HEK293 (cell line): ENCODE data around the gene HES7.

Source experiments
- AEBP2 ChIP-seq: fragments of 450-650 bp; formaldehyde crosslinking; IDR thresholded peaks from 2 replicates; pipeline ENCODE4 v1.5.1; 2016; ENCODE audit warnings: missing biosample characterization, missing genetic modification characterization, borderline replicate concordance
- ATF2 ChIP-seq: fragments of 450-650 bp; formaldehyde crosslinking; IDR thresholded peaks from 2 replicates; pipeline ENCODE4 v1.5.1; 2016; ENCODE audit warnings: missing biosample characterization, missing genetic modification characterization, low read depth
- BCL11B ChIP-seq: fragments of 450-650 bp; formaldehyde crosslinking; IDR thresholded peaks from 2 replicates; pipeline ENCODE4 v1.5.1; 2016; ENCODE audit warnings: low read depth, missing biosample characterization, missing genetic modification characterization
- KLF7 ChIP-seq: fragments of 450-650 bp; formaldehyde crosslinking; IDR thresholded peaks from 2 replicates; pipeline ENCODE4 v1.5.1; 2016; ENCODE audit warnings: missing biosample characterization, missing genetic modification characterization, borderline replicate concordance
- WT1 ChIP-seq: fragments of 450-650 bp; formaldehyde crosslinking; IDR thresholded peaks from 2 replicates; pipeline ENCODE4 v1.5.1; 2016; ENCODE audit warnings: missing biosample characterization, missing genetic modification characterization
- ZBTB11 ChIP-seq: fragments of 450-650 bp; formaldehyde crosslinking; conservative IDR thresholded peaks from 2 replicates; pipeline ENCODE4 v1.5.1; 2016; ENCODE audit warnings: low read depth, missing biosample characterization, missing genetic modification characterization
- ZBTB17 ChIP-seq: fragments of 450-650 bp; formaldehyde crosslinking; IDR thresholded peaks from 2 replicates; pipeline ENCODE4 v1.5.1; 2016; ENCODE audit warnings: missing biosample characterization, missing genetic modification characterization
- ZNF132 ChIP-seq: fragments of 450-650 bp; formaldehyde crosslinking; IDR thresholded peaks from 2 replicates; pipeline ENCODE4 v1.5.1; 2017; ENCODE audit warnings: missing biosample characterization, missing genetic modification characterization, borderline replicate concordance
- ZNF138 ChIP-seq: fragments of 450-650 bp; formaldehyde crosslinking; IDR thresholded peaks from 2 replicates; pipeline ENCODE4 v1.5.1; 2016; ENCODE audit warnings: missing biosample characterization, missing genetic modification characterization, borderline replicate concordance
- ZNF155 ChIP-seq: fragments of 450-650 bp; formaldehyde crosslinking; IDR thresholded peaks from 2 replicates; pipeline ENCODE4 v1.5.1; 2016; ENCODE audit warnings: missing biosample characterization, missing genetic modification characterization
- ZNF292 ChIP-seq: fragments of 450-650 bp; formaldehyde crosslinking; IDR thresholded peaks from 2 replicates; pipeline ENCODE4 v1.5.1; 2016; ENCODE audit warnings: low read depth, missing biosample characterization, missing genetic modification characterization, borderline replicate concordance
- ZNF362 ChIP-seq: fragments of 450-650 bp; formaldehyde crosslinking; IDR thresholded peaks from 2 replicates; pipeline ENCODE4 v1.5.1; 2016; ENCODE audit warnings: missing biosample characterization, missing genetic modification characterization
- ZNF398 ChIP-seq: fragments of 450-650 bp; formaldehyde crosslinking; IDR thresholded peaks from 2 replicates; pipeline ENCODE4 v1.5.1; 2017; ENCODE audit warnings: missing biosample characterization, missing genetic modification characterization
- ZNF473 ChIP-seq: fragments of 450-650 bp; formaldehyde crosslinking; IDR thresholded peaks from 2 replicates; pipeline ENCODE4 v1.5.1; 2017; ENCODE audit warnings: missing biosample characterization, missing genetic modification characterization
- ZNF514 ChIP-seq: fragments of 450-650 bp; formaldehyde crosslinking; IDR thresholded peaks from 2 replicates; pipeline ENCODE4 v1.5.1; 2016; ENCODE audit warnings: missing biosample characterization, missing genetic modification characterization
- ZNF548 ChIP-seq: fragments of 450-650 bp; formaldehyde crosslinking; IDR thresholded peaks from 2 replicates; pipeline ENCODE4 v1.5.1; 2016; ENCODE audit warnings: missing biosample characterization, missing genetic modification characterization
- ZNF555 ChIP-seq: fragments of 450-650 bp; formaldehyde crosslinking; conservative IDR thresholded peaks from 2 replicates; pipeline ENCODE4 v1.5.1; 2017; ENCODE audit warnings: missing biosample characterization, mild to moderate bottlenecking, missing genetic modification characterization, inconsistent platforms
- ZNF623 ChIP-seq: fragments of 450-650 bp; formaldehyde crosslinking; IDR thresholded peaks from 2 replicates; pipeline ENCODE4 v1.5.1; 2016; ENCODE audit warnings: missing biosample characterization, missing genetic modification characterization
- ZNF670 ChIP-seq: fragments of 450-650 bp; formaldehyde crosslinking; IDR thresholded peaks from 2 replicates; pipeline ENCODE4 v1.5.1; 2016; ENCODE audit warnings: missing biosample characterization, missing genetic modification characterization, low read depth
- ZNF791 ChIP-seq: fragments of 450-650 bp; formaldehyde crosslinking; IDR thresholded peaks from 2 replicates; pipeline ENCODE4 v1.5.1; 2016; ENCODE audit warnings: missing biosample characterization, missing genetic modification characterization
- ZNF792 ChIP-seq: fragments of 450-650 bp; formaldehyde crosslinking; IDR thresholded peaks from 2 replicates; pipeline ENCODE4 v1.5.1; 2016; ENCODE audit warnings: missing biosample characterization, missing genetic modification characterization
- TF ChIP-seq, protein P1 (sequence below): fragments of 450-650 bp; formaldehyde crosslinking; IDR thresholded peaks from 2 replicates; pipeline ENCODE4 v1.5.1; 2016; ENCODE audit warnings: missing biosample characterization, missing genetic modification characterization
- TF ChIP-seq, protein P2 (sequence below): fragments of 450-650 bp; formaldehyde crosslinking; IDR thresholded peaks from 2 replicates; pipeline ENCODE4 v1.5.1; 2016; ENCODE audit warnings: missing biosample characterization, missing genetic modification characterization

HES7 gene

DNA sequence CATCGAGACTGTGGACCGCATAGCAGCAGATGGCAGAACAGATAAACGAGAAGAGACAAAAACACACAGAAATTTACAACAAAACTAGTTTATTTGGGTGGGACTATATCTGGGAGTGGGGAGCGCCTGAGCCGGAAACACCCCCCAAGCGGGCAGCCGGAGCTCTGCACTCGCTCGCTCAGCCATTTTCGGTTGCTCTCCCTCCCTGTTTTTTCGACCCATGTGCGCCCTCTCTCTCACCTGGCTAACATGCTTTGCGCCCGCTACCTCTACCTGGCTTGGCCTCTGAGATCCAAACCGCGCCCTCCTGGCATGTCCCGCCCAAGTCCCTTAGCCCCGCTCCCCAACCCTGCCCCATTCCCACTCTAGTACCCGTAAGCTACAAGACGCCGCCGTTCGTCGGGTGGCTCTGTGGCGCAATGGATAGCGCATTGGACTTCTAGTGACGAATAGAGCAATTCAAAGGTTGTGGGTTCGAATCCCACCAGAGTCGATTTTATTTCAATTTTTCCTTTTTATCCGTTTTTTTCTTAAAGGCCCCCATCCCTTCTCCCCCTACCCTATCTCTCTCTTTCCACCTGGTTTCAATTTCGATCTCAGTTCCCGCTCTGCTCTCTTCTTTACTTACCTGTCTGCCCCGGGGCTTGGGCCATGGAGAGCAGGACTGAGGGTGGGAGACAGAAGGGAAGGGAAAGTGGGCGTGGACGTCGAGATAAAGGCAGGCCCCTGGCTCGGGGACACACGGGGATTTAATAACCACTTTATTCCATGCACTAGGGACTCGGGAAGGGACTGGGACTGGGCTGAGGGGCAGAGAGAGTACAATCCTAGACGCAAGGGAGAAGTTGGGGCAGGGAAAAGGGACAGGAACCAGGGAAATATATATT lies 3.1 kb downstream of the HES7 start (continued):
- no peak for TF ChIP-seq ZNF132 (tag by site-specific recombination)
- TF ChIP-seq ZNF398: no peak
- TF ChIP-seq ZNF670 (tag by site-specific recombination): no peak
- TF ChIP-seq WT1 (tag by site-specific recombination): no peak
- TF ChIP-seq ZNF555: no peak
- TF ChIP-seq ZNF623 (tag by site-specific recombination): no peak; the same call in 1 of the 2 replicates
- TF ChIP-seq ZNF155: no peak
- TF ChIP-seq ATF2 (tag by site-specific recombination): no peak
- TF ChIP-seq, protein P1, sequence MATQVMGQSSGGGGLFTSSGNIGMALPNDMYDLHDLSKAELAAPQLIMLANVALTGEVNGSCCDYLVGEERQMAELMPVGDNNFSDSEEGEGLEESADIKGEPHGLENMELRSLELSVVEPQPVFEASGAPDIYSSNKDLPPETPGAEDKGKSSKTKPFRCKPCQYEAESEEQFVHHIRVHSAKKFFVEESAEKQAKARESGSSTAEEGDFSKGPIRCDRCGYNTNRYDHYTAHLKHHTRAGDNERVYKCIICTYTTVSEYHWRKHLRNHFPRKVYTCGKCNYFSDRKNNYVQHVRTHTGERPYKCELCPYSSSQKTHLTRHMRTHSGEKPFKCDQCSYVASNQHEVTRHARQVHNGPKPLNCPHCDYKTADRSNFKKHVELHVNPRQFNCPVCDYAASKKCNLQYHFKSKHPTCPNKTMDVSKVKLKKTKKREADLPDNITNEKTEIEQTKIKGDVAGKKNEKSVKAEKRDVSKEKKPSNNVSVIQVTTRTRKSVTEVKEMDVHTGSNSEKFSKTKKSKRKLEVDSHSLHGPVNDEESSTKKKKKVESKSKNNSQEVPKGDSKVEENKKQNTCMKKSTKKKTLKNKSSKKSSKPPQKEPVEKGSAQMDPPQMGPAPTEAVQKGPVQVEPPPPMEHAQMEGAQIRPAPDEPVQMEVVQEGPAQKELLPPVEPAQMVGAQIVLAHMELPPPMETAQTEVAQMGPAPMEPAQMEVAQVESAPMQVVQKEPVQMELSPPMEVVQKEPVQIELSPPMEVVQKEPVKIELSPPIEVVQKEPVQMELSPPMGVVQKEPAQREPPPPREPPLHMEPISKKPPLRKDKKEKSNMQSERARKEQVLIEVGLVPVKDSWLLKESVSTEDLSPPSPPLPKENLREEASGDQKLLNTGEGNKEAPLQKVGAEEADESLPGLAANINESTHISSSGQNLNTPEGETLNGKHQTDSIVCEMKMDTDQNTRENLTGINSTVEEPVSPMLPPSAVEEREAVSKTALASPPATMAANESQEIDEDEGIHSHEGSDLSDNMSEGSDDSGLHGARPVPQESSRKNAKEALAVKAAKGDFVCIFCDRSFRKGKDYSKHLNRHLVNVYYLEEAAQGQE (tag by site-specific recombination): peak; percentile 68; the same call in 1 of the 2 replicates
- TF ChIP-seq ZNF473 (tag by site-specific recombination): no peak
- TF ChIP-seq KLF7 (tag by site-specific recombination): peak; percentile 83; the same call in 1 of the 2 replicates
- no peak for TF ChIP-seq ZNF548 (tag by site-specific recombination)
- TF ChIP-seq ZNF362 (tag by site-specific recombination): peak; percentile 71
- TF ChIP-seq BCL11B: peak; percentile 65; the same call in 1 of the 2 replicates
- TF ChIP-seq ZNF791 (tag by site-specific recombination): no peak
- peak; percentile 79 for TF ChIP-seq ZBTB17 (tag by site-specific recombination)
- TF ChIP-seq ZBTB11 (tag by site-specific recombination): peak; percentile 50
- peak; percentile 45; the same call in 1 of the 2 replicates for TF ChIP-seq ZNF792 (tag by site-specific recombination)
- TF ChIP-seq, protein P2, sequence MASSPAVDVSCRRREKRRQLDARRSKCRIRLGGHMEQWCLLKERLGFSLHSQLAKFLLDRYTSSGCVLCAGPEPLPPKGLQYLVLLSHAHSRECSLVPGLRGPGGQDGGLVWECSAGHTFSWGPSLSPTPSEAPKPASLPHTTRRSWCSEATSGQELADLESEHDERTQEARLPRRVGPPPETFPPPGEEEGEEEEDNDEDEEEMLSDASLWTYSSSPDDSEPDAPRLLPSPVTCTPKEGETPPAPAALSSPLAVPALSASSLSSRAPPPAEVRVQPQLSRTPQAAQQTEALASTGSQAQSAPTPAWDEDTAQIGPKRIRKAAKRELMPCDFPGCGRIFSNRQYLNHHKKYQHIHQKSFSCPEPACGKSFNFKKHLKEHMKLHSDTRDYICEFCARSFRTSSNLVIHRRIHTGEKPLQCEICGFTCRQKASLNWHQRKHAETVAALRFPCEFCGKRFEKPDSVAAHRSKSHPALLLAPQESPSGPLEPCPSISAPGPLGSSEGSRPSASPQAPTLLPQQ (tag by site-specific recombination): 0 out of 2 replicates have a peak, but pooled peaks have one; percentile 19
- no peak for TF ChIP-seq ZNF138 (tag by site-specific recombination)
- TF ChIP-seq ZNF514 (tag by site-specific recombination): no peak
- TF ChIP-seq AEBP2 (tag by site-specific recombination): no peak
- no peak for TF ChIP-seq ZNF292 (tag by site-specific recombination)
